ENCODE data around the gene MKNK2.

MKNK2 gene

GRCh38 chr19:2076526-2076944 lies 25.5 kb upstream of the MKNK2 start:
- H3K27me3 Mint-ChIP-seq, result no peaks in the 10 kb centered on the region
- H3K27ac Mint-ChIP-seq (ENCODE audit: low read depth), result peak overlapping the region; percentile 44
- no peaks in the 10 kb centered on the region for H3K9me3 Mint-ChIP-seq
- DNase-seq (ENCODE audit: low spot score in 2 of 2), result no peak
- H3K4me3 Mint-ChIP-seq, result no peak overlapping the region
- H3K4me1 Mint-ChIP-seq, result peaks cover 39% of the 10 kb centered on the region
- no peak for ATAC-seq (replicated peaks; ENCODE audit: extremely low read depth, poor library complexity, severe bottlenecking)
- peaks cover 94% of the 10 kb centered on the region for H3K36me3 Mint-ChIP-seq (ENCODE audit: insufficient read depth)

DNA sequence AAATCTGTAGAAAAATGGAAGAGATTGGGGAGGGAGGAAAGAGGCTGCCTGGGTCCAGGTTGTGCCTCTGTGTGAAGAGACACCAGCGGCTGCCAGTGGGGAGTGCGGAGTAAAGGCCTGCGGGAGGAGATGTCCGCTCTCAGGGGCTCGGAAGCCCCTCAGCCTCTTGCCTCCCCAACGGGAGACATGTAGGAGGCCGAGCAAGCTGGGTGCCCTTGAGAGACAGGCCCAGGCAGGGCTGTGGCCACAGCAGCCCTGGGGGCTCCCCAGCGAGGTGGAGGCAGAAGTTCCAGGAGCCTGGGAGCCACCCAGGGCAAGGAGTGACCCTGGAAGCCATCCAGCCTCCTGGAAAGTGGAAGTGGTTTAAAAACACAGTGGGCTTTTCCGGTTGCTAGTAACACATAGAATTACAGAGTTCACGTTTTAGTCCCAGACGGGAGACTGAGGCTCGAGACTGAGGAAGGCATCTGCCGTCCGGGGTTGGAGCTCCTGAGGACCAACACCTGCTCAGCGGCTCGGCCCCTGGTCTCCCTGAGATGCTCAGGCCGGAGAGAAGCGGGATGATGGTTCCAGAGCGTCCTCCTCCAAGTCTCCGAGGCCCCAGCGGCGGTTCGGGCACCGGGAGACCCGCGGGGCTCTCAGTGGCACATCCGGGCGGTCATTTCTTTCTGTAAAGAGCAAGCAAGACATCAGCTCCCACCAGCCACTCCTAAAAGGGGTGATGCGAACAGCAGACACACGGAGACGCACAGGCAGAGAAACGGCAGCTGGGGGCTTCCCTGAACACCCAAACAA lies 21.9 kb upstream of the MKNK2 start:
- DNase-seq (ENCODE audit: low spot score in 2 of 2) (no peak), ATAC-seq (replicated peaks; ENCODE audit: extremely low read depth, poor library complexity, severe bottlenecking) (no peak)
- H3K27me3 Mint-ChIP-seq, result no peaks in the 10 kb centered on the region
- peak overlapping the region; percentile 25 for H3K4me3 Mint-ChIP-seq
- H3K27ac Mint-ChIP-seq (ENCODE audit: low read depth), result peak overlapping the region; percentile 85
- peaks cover 25% of the 10 kb centered on the region for H3K4me1 Mint-ChIP-seq
- H3K9me3 Mint-ChIP-seq, result no peaks in the 10 kb centered on the region
- peaks cover 87% of the 10 kb centered on the region for H3K36me3 Mint-ChIP-seq (ENCODE audit: insufficient read depth)

- ATAC-seq (replicated peaks; ENCODE audit: extremely low read depth, poor library complexity, severe bottlenecking) (no peak), DNase-seq (ENCODE audit: low spot score in 2 of 2) (no peak)
- Mint-ChIP-seq H3K4me3 (peak overlapping the region; percentile 37), H3K36me3 (ENCODE audit: insufficient read depth) (peaks cover 70% of the 10 kb centered on the region), H3K27me3 (no peaks in the 10 kb centered on the region), H3K27ac (ENCODE audit: low read depth) (peak overlapping the region; percentile 88), H3K9me3 (no peaks in the 10 kb centered on the region), H3K4me1 (peaks cover 25% of the 10 kb centered on the region)
Observed at GRCh38 chr19:2070986-2071673, 20.1 kb upstream of the MKNK2 start.

DNA sequence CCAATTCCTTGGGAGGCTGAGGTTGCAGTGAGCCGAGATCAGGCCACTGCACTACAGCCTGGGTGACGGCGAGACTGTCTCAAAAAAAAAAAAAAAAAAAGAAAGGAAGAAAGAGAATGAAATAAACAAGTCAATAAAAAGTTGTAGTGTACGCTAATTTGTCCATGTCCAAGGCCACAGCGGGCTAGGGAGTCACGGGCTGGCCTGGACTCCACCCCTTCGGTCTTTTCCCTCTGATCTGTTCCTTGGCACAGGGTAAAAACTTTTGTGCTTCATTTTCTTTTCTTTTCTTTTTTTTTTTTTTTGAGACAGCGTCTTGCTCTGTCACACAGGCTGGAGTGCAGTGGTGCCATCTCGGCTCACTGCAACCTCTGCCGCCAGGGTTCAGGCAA lies 19.4 kb upstream of the MKNK2 start:
- H3K4me3 Mint-ChIP-seq, result peak overlapping the region; percentile 37
- DNase-seq (ENCODE audit: low spot score in 2 of 2) (no peak), ATAC-seq (replicated peaks; ENCODE audit: extremely low read depth, poor library complexity, severe bottlenecking) (no peak)
- no peaks in the 10 kb centered on the region for H3K9me3 Mint-ChIP-seq
- peak overlapping the region; percentile 88 for H3K27ac Mint-ChIP-seq (ENCODE audit: low read depth)
- no peaks in the 10 kb centered on the region for H3K27me3 Mint-ChIP-seq
- H3K4me1 Mint-ChIP-seq, result peaks cover 25% of the 10 kb centered on the region
- H3K36me3 Mint-ChIP-seq (ENCODE audit: insufficient read depth), result peaks cover 63% of the 10 kb centered on the region

GRCh38 chr19:2064788-2065524 lies 13.9 kb upstream of the MKNK2 start:
- H3K4me1 Mint-ChIP-seq, result peaks cover 23% of the 10 kb centered on the region
- no peak overlapping the region for H3K27ac Mint-ChIP-seq (ENCODE audit: low read depth)
- no peak for DNase-seq (ENCODE audit: low spot score in 2 of 2)

GRCh38 chr19:2064395-2064787 lies 13.3 kb upstream of the MKNK2 start:
- Mint-ChIP-seq H3K27ac (ENCODE audit: low read depth) (no peak overlapping the region), H3K4me1 (peaks cover 25% of the 10 kb centered on the region), H3K4me3 (no peak overlapping the region)

More at GRCh38 chr19:2064788-2065524, 13.9 kb upstream of the MKNK2 start:
- no peak overlapping the region for H3K4me3 Mint-ChIP-seq
- H3K9me3 Mint-ChIP-seq, result no peaks in the 10 kb centered on the region
- no peaks in the 10 kb centered on the region for H3K27me3 Mint-ChIP-seq
- peaks cover 25% of the 10 kb centered on the region for H3K36me3 Mint-ChIP-seq (ENCODE audit: insufficient read depth)
- no peak for ATAC-seq (replicated peaks; ENCODE audit: extremely low read depth, poor library complexity, severe bottlenecking)

DNA sequence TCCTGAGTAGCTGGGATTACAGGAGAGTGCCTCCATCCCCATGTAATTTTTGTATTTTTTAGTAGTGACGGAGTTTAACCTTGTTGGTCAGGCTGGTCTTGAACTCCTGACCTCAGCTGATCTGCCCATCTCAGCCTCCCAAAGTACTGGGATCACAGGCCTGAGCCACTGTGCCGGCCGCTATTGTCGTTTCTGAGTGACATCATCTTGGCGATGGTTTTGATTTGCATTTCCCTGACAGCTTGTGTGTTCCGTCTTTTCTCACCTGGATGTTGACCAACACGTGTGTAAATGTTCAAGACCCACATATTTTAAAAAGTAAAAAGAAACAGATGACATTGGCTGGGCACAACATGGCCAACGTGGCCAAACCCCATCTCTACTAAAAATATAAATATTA lies 12.8 kb upstream of the MKNK2 start:
- no peak overlapping the region for H3K4me3 Mint-ChIP-seq
- no peaks in the 10 kb centered on the region for H3K9me3 Mint-ChIP-seq
- no peaks in the 10 kb centered on the region for H3K27me3 Mint-ChIP-seq
- no peak for ATAC-seq (replicated peaks; ENCODE audit: extremely low read depth, poor library complexity, severe bottlenecking)
- no peak overlapping the region for H3K27ac Mint-ChIP-seq (ENCODE audit: low read depth)
- no peak for DNase-seq (ENCODE audit: low spot score in 2 of 2)
- H3K36me3 Mint-ChIP-seq (ENCODE audit: insufficient read depth), result peaks cover 16% of the 10 kb centered on the region
- H3K4me1 Mint-ChIP-seq, result peaks cover 25% of the 10 kb centered on the region

More at GRCh38 chr19:2064395-2064787, 13.3 kb upstream of the MKNK2 start:
- no peaks in the 10 kb centered on the region for H3K27me3 Mint-ChIP-seq
- ATAC-seq (replicated peaks; ENCODE audit: extremely low read depth, poor library complexity, severe bottlenecking) (no peak), DNase-seq (ENCODE audit: low spot score in 2 of 2) (no peak)
- peaks cover 19% of the 10 kb centered on the region for H3K36me3 Mint-ChIP-seq (ENCODE audit: insufficient read depth)
- no peaks in the 10 kb centered on the region for H3K9me3 Mint-ChIP-seq

GRCh38 chr19:2062770-2063169 lies 11.7 kb upstream of the MKNK2 start:
- DNase-seq (ENCODE audit: low spot score in 2 of 2) (no peak), ATAC-seq (replicated peaks; ENCODE audit: extremely low read depth, poor library complexity, severe bottlenecking) (no peak)
- peaks cover 26% of the 10 kb centered on the region for H3K4me1 Mint-ChIP-seq
- no peaks in the 10 kb centered on the region for H3K27me3 Mint-ChIP-seq
- H3K9me3 Mint-ChIP-seq, result no peaks in the 10 kb centered on the region
- peak overlapping the region; percentile 82 for H3K27ac Mint-ChIP-seq (ENCODE audit: low read depth)
- peak overlapping the region; percentile 94 for H3K4me3 Mint-ChIP-seq
- peaks cover 13% of the 10 kb centered on the region for H3K36me3 Mint-ChIP-seq (ENCODE audit: insufficient read depth)

GRCh38 chr19:2062389-2062729 lies 11.3 kb upstream of the MKNK2 start:
- peak overlapping the region; percentile 94 for H3K4me3 Mint-ChIP-seq
- ATAC-seq (replicated peaks; ENCODE audit: extremely low read depth, poor library complexity, severe bottlenecking), result no peak
- H3K27me3 Mint-ChIP-seq, result no peaks in the 10 kb centered on the region
- H3K36me3 Mint-ChIP-seq (ENCODE audit: insufficient read depth), result peaks cover 13% of the 10 kb centered on the region
- no peak for DNase-seq (ENCODE audit: low spot score in 2 of 2)
- H3K27ac Mint-ChIP-seq (ENCODE audit: low read depth), result peak overlapping the region; percentile 82
- peaks cover 26% of the 10 kb centered on the region for H3K4me1 Mint-ChIP-seq
- no peaks in the 10 kb centered on the region for H3K9me3 Mint-ChIP-seq

- Mint-ChIP-seq H3K4me1 (peaks cover 26% of the 10 kb centered on the region), H3K27ac (ENCODE audit: low read depth) (peak overlapping the region; percentile 82), H3K4me3 (peak overlapping the region; percentile 94), H3K27me3 (no peaks in the 10 kb centered on the region), H3K9me3 (no peaks in the 10 kb centered on the region), H3K36me3 (ENCODE audit: insufficient read depth) (peaks cover 13% of the 10 kb centered on the region)
- peak; percentile 95 for ATAC-seq (replicated peaks; ENCODE audit: extremely low read depth, poor library complexity, severe bottlenecking)
- DNase-seq (ENCODE audit: low spot score in 2 of 2), result peak; percentile 99
Observed at GRCh38 chr19:2061495-2062388, 10.7 kb upstream of the MKNK2 start.

GRCh38 chr19:2060884-2061494 lies 9.9 kb upstream of the MKNK2 start:
- peak; percentile 68 for ATAC-seq (replicated peaks; ENCODE audit: extremely low read depth, poor library complexity, severe bottlenecking)
- H3K9me3 Mint-ChIP-seq, result no peaks in the 10 kb centered on the region
- H3K27ac Mint-ChIP-seq (ENCODE audit: low read depth), result peak overlapping the region; percentile 98
- no peak for DNase-seq (ENCODE audit: low spot score in 2 of 2)
- peak overlapping the region; percentile 94 for H3K4me3 Mint-ChIP-seq
- no peaks in the 10 kb centered on the region for H3K27me3 Mint-ChIP-seq
- peaks cover 26% of the 10 kb centered on the region for H3K4me1 Mint-ChIP-seq
- peaks cover 13% of the 10 kb centered on the region for H3K36me3 Mint-ChIP-seq (ENCODE audit: insufficient read depth)

Measured in central memory CD8-positive, alpha-beta T cell (primary cell).